ENCODE data around the gene SBF1. TPM values are rescaled to one million over a fixed set of nuclear protein-coding genes. Genes with fewer than 3 reads are reported as not detected.

Gene SBF1
- total RNA-seq, 1 donor from 2014 or later = 37.3 TPM

DNA sequence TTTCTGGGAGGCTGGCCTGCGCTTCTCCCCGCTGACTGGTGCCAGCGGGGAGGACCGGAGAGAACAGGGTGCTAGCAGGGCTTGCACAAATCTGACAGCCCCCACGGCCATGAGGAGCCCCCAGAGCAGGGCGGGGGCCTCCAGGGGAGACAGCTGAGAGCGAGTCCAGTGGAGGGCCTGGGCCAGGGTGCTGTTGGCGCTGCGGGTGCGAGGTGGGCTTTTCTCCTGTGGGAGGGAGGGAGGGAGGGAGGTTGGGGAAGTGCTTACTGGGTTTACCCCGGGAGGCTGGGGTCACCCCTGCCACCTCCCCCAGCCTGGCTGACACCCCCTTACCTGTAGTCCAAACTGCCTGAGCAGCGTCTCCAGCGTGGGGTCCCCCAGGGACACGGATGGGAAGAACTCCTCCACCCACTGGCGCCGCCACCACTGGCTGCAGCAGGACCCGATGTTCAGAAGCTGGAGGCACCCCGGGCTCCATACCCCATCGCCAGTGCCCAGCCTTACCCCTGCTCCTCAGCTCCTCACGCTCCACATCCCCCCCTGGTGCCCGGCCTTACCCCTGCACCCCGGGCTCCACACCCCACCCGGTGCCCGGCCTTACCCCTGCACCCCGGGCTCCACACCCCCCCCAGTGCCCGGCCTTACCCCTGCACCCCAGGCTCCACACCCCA is 28.8 kb upstream of the SBF1 start:
- no peak for DNase-seq (ENCODE audit: extremely low spot score in 2 of 2)

DNA sequence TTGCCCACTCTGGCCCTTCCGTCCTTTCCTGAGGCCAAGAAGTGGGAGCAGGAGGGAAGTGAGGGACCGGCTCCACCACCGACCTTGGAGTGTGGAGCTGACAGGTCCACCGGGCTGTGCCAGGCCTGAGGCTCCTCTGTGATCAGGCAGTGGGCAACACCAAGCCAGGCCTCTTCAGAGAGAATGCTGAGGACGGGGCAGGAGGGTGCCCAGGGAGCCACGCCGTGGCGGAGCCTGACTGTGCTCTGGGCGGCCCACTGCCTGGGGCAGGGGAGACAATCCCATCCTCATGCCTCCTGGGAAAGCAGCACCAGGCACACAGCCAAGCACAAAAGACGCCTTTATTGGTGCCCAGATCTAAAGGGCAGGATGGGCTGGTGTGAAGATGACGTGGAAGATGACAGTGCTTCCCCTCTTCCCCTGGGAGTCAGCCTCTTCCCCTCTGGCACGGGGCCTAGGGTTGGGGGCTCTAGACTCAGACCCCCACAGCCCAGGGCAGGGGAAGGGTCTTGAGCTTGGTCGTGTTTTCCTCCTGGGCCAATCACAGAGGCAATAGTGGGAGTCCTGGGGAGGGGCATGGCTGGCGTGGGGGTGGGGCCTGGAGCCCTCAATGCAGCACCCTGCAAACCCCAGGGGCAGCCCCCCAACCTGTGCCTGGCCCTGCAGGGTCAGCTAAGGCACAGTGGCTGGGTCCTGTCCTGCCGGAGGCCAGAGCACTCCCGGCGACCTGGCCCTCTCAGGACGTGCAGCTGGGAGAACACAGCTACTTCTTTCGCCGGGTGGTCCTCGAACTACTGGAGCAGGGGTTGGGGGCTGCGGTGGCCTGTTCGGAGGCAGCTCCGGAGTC is 28.0 kb upstream of the SBF1 start:
- H3K9me3 ChIP-seq = no peaks in the 10 kb centered on the region
- no peak for DNase-seq (ENCODE audit: extremely low spot score in 2 of 2)
- peaks cover 39% of the 10 kb centered on the region for H3K4me1 ChIP-seq
- TF ChIP-seq POLR2A (IDR thresholded peaks at IDR 0.05) (no peak), POLR2AphosphoS5 (IDR thresholded peaks at IDR 0.05; ENCODE audit: insufficient read depth in 1 of 2, low read depth in 1 of 2) (no peak)
- TF ChIP-seq, protein P1, sequence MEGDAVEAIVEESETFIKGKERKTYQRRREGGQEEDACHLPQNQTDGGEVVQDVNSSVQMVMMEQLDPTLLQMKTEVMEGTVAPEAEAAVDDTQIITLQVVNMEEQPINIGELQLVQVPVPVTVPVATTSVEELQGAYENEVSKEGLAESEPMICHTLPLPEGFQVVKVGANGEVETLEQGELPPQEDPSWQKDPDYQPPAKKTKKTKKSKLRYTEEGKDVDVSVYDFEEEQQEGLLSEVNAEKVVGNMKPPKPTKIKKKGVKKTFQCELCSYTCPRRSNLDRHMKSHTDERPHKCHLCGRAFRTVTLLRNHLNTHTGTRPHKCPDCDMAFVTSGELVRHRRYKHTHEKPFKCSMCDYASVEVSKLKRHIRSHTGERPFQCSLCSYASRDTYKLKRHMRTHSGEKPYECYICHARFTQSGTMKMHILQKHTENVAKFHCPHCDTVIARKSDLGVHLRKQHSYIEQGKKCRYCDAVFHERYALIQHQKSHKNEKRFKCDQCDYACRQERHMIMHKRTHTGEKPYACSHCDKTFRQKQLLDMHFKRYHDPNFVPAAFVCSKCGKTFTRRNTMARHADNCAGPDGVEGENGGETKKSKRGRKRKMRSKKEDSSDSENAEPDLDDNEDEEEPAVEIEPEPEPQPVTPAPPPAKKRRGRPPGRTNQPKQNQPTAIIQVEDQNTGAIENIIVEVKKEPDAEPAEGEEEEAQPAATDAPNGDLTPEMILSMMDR (IDR thresholded peaks at IDR 0.05) = no peak
- no peak overlapping the region for H3K4me3 ChIP-seq
- no peak overlapping the region for H3K27ac ChIP-seq
- H3K36me3 ChIP-seq = peaks cover 0 to 31% of the 10 kb centered on the region in 2 donors
- H3K27me3 ChIP-seq = no peaks in the 10 kb centered on the region
- intact Hi-C loops (cut with DNase I) = no loop called here

More for the DNA sequence above, 28.8 kb upstream of the SBF1 start:
- no peak overlapping the region for H3K27ac ChIP-seq
- intact Hi-C loops (cut with DNase I) = no loop called here
- H3K4me3 ChIP-seq = no peak overlapping the region
- peaks cover 35% of the 10 kb centered on the region for H3K4me1 ChIP-seq
- H3K27me3 ChIP-seq = no peaks in the 10 kb centered on the region
- TF ChIP-seq, protein P1 (IDR thresholded peaks at IDR 0.05) = no peak
- no peak for TF ChIP-seq POLR2AphosphoS5 (IDR thresholded peaks at IDR 0.05; ENCODE audit: insufficient read depth in 1 of 2, low read depth in 1 of 2)
- no peak for TF ChIP-seq POLR2A (IDR thresholded peaks at IDR 0.05)
- no peaks in the 10 kb centered on the region for H3K9me3 ChIP-seq
- H3K36me3 ChIP-seq = peaks cover 0 to 31% of the 10 kb centered on the region in 2 donors

DNA sequence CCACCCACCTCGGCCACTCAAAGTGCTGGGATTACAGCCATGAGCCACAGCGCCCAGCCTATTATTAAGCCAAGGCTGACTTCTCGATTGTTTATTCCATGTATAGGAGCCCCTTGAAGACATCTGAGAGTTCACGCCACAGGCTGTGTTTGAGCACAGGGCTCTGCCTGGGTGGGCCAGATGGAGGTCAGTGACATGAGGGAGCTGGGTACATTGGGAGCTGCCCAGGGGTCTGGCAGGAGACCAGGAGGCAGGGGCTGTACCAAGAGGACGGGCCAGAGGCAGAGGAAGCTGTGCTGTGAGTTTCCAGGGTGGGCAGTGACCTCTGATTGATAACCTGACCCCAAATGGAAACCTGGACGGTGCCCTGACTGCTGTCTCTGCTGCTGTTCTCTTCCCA is 27.3 kb upstream of the SBF1 start:
- TF ChIP-seq POLR2AphosphoS5 (IDR thresholded peaks at IDR 0.05; ENCODE audit: insufficient read depth in 1 of 2, low read depth in 1 of 2) (no peak), POLR2A (IDR thresholded peaks at IDR 0.05) (no peak)
- TF ChIP-seq, protein P1 (IDR thresholded peaks at IDR 0.05) = no peak
- intact Hi-C loops (cut with DNase I) = no loop called here
- peaks cover 38% of the 10 kb centered on the region for H3K4me1 ChIP-seq
- no peak overlapping the region for H3K4me3 ChIP-seq
- H3K27me3 ChIP-seq = no peaks in the 10 kb centered on the region
- H3K27ac ChIP-seq = no peak overlapping the region
- DNase-seq (ENCODE audit: extremely low spot score in 2 of 2) = no peak
- no peaks in the 10 kb centered on the region for H3K9me3 ChIP-seq
- peaks cover 0 to 31% of the 10 kb centered on the region in 2 donors for H3K36me3 ChIP-seq

DNA sequence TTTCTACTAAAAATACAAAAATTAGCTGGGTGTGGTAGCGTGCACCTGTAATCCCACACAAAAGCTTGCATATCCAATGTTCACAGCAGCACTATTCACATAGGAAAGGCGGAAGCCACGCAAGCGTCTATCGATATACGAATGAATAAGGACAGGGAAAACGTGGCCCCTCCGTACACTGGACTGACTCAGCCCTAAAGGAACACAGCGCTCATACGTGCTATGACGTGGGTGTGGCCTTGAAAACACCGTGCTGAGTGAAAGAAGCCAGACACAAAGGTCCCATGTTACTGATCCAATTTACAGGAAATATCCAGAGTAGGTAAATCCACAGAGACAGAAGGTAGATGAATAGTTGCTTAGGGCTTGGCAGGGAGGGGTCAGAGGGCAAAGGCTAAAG is 25.6 kb upstream of the SBF1 start:
- Histone ChIP-seq H3K27ac (no peak overlapping the region), H3K9me3 (no peaks in the 10 kb centered on the region), H3K27me3 (no peaks in the 10 kb centered on the region), H3K36me3 (peaks cover 0 to 25% of the 10 kb centered on the region in 2 donors), H3K4me3 (no peak overlapping the region), H3K4me1 (peaks cover 22% of the 10 kb centered on the region)
- intact Hi-C loops (cut with DNase I) = no loop called here
- TF ChIP-seq, protein P1 (IDR thresholded peaks at IDR 0.05) = no peak
- TF ChIP-seq POLR2AphosphoS5 (IDR thresholded peaks at IDR 0.05; ENCODE audit: insufficient read depth in 1 of 2, low read depth in 1 of 2) (no peak), POLR2A (IDR thresholded peaks at IDR 0.05) (no peak)
- no peak for DNase-seq (ENCODE audit: extremely low spot score in 2 of 2)

All from vagina (tissue), 2 donors.